Measurements from ENCODE around the gene RTTN.
"Not testable (repeated sequence)": the region's sequence is repeated elsewhere in the genome, so short reads cannot be mapped to it uniquely, and the experiment has no call there.

Gene RTTN

GRCh38 chr18:70205421-70206397 is at the start of gene RTTN:
TSS of gene RTTN (minus strand) at chr18:70205687. CDS start at chr18:70205658, 29 bp downstream.
- DNase-seq: peak; percentile 67 to 98 (median 93)

GRCh38 chr18:70250781-70251180 is 45.3 kb upstream of the RTTN start:
- no peak for DNase-seq

- not testable (repeated sequence) for DNase-seq
These were observed 44.4 kb upstream of the RTTN start for GRCh38 chr18:70249861-70250260.

GRCh38 chr18:70249118-70249517 is 43.6 kb upstream of the RTTN start:
- no peak for DNase-seq

- peak in 4 of 58 donors; percentile 18 to 23 (median 20) for DNase-seq
These were observed 40.6 kb upstream of the RTTN start for GRCh38 chr18:70246061-70246466.

GRCh38 chr18:70243131-70243929 is 37.8 kb upstream of the RTTN start:
- no peak for DNase-seq

- not testable (repeated sequence) for DNase-seq
These were observed 31.4 kb upstream of the RTTN start for GRCh38 chr18:70236921-70237320.

- DNase-seq: no peak
These were observed 30.0 kb upstream of the RTTN start for GRCh38 chr18:70235478-70235877.

- no peak for DNase-seq
These were observed 29.4 kb upstream of the RTTN start for GRCh38 chr18:70234667-70235459.

- no peak for DNase-seq
These were observed 28.5 kb upstream of the RTTN start for GRCh38 chr18:70233974-70234373.

GRCh38 chr18:70232261-70232660 is 26.8 kb upstream of the RTTN start:
- no peak for DNase-seq

GRCh38 chr18:70229639-70230038 is 24.2 kb upstream of the RTTN start:
- no peak for DNase-seq

- DNase-seq: no peak
These were observed 23.0 kb upstream of the RTTN start for GRCh38 chr18:70228536-70228935.

- DNase-seq: no peak
These were observed 22.0 kb upstream of the RTTN start for GRCh38 chr18:70227438-70227837.

GRCh38 chr18:70221915-70222278 is 16.4 kb upstream of the RTTN start:
- DNase-seq: no peak

GRCh38 chr18:70221156-70221914 is 15.8 kb upstream of the RTTN start:
- peak in 11 of 58 donors; percentile 2 to 41 (median 24) for DNase-seq

GRCh38 chr18:70220628-70221027 is 15.1 kb upstream of the RTTN start:
- no peak for DNase-seq

GRCh38 chr18:70219688-70220087 is 14.2 kb upstream of the RTTN start:
- DNase-seq: no peak

- no peak for DNase-seq
These were observed 11.3 kb upstream of the RTTN start for GRCh38 chr18:70216788-70217187.

- DNase-seq: no peak
These were observed 1.7 kb upstream of the RTTN start for GRCh38 chr18:70207181-70207580.

- DNase-seq: no peak
These were observed 5.2 kb downstream of the RTTN start for GRCh38 chr18:70200286-70200685.
